Measurements from ENCODE around the gene LYSMD1. TPM values are rescaled to one million over a fixed set of nuclear protein-coding genes. Genes with fewer than 3 reads are reported as not detected.

LYSMD1 gene
- total and polyA plus RNA-seq, 2 of the 8 experiments (the other 6 are each of a cell fraction or from before 2014, with no cell fraction given): 2.4 to 6.0 TPM

GRCh38 chr1:151187205-151187604, 21.5 kb upstream of the LYSMD1 start:
- no peak overlapping the region for H3K4me2 ChIP-seq (ENCODE audit: insufficient read depth in 1 of 2, low read depth in 2 of 2, low read length in 2 of 2)
- no peak overlapping the region for H4K8ac ChIP-seq (ENCODE audit: extremely low read depth, insufficient read depth, low read length)
- no peak overlapping the region for H3K4me3 ChIP-seq (ENCODE audit: extremely low read depth in 1 of 4, insufficient read depth in 2 of 4, low read depth in 3 of 4, low read length in 4 of 4)
- H3K9me3 ChIP-seq (ENCODE audit: insufficient read depth in 2 of 2, low read depth in 1 of 2, low read length in 1 of 2): no peaks in the 10 kb centered on the region
- DNase-seq (ENCODE audit: low read depth in 1 of 2, low spot score in 2 of 2): no peak
- H3K27ac ChIP-seq (ENCODE audit: low read depth, low read length): no peak overlapping the region
- no peak overlapping the region for H3K4ac ChIP-seq (replicated peaks; ENCODE audit: insufficient read length, low read depth, low read length)
- ChIA-PET POLR2A (ENCODE audit: partially characterized antibody) (interaction anchor here (0.7 to 2.4 kb wide), 5 partner anchors 16 to 50 kb away, joined by 3 to 9 read pairs (median 4); partner anchors contain the start of genes LYSMD1 and SCNM1), CTCF (ENCODE audit: partially characterized antibody) (no interaction called here)
- H4K5ac ChIP-seq (ENCODE audit: insufficient read length, low read depth, low read length): no peak overlapping the region
- H4K20me1 ChIP-seq (replicated peaks in 1 of 2; ENCODE audit: control insufficient read depth in 1 of 2, insufficient read depth in 2 of 2, low read length in 2 of 2): peaks cover 0 to 5% of the 10 kb centered on the region in 2 experiments
- H3K23me2 ChIP-seq (ENCODE audit: low read depth, low read length): no peaks in the 10 kb centered on the region; the same call in 1 of the 2 replicates
- H3K4me1 ChIP-seq (replicated peaks in 1 of 4; ENCODE audit: control insufficient read depth in 3 of 4, insufficient read depth in 4 of 4, low read length in 3 of 4): no peaks in the 10 kb centered on the region
- H3K23ac ChIP-seq (ENCODE audit: insufficient read length): no peak overlapping the region
- peaks cover 3% of the 10 kb centered on the region; the same call in 1 of the 2 replicates for H3K79me1 ChIP-seq (ENCODE audit: low read depth, low read length)
- no peak overlapping the region for H4K91ac ChIP-seq (replicated peaks; ENCODE audit: insufficient read length, low read length)
- no peak overlapping the region for H3K18ac ChIP-seq (ENCODE audit: extremely low read depth, low read length)
- H3K79me2 ChIP-seq (ENCODE audit: control insufficient read depth in 1 of 2, insufficient read depth in 2 of 2, low read length in 2 of 2): peaks cover 7 to 33% of the 10 kb centered on the region in 2 experiments
- no peak overlapping the region for H2BK5ac ChIP-seq (ENCODE audit: low read depth, low read length)
- H3K36me3 ChIP-seq (ENCODE audit: control insufficient read depth in 2 of 4, insufficient read depth in 4 of 4, low read length in 3 of 4): peaks cover 10 to 37% (median 31%) of the 10 kb centered on the region in 4 experiments; a peak in 7 of 8 replicates
- H2BK20ac ChIP-seq (ENCODE audit: low read length): no peak overlapping the region
- H3K9ac ChIP-seq (replicated peaks in 1 of 4; ENCODE audit: extremely low read depth in 1 of 4, low read depth in 3 of 4, low read length in 3 of 4): no peak overlapping the region
- WGBS, 2 experiments (ENCODE audit: extremely low coverage in 1 of 2, insufficient coverage in 1 of 2, insufficient read length in 1 of 2, insufficient replicate concordance in 2 of 2, low coverage in 1 of 2, low lambda C conversion rate in 2 of 2, missing lambda C conversion rate in 1 of 2): 95% methylated on average over 1 of the region's 1 CpG; no CpG with 5 or more reads in 1 of the 2 experiments
- no peak overlapping the region for H2BK120ac ChIP-seq (replicated peaks; ENCODE audit: low read depth, low read length)
- H3K56ac ChIP-seq (replicated peaks; ENCODE audit: insufficient read length, low read depth, low read length): no peak overlapping the region
- H2BK12ac ChIP-seq (ENCODE audit: low read depth, low read length): no peak overlapping the region
- H2AK5ac ChIP-seq (ENCODE audit: low read depth, low read length): no peak overlapping the region
- H2BK15ac ChIP-seq (ENCODE audit: low read length): no peak overlapping the region
- no peaks in the 10 kb centered on the region for H3K27me3 ChIP-seq (replicated peaks in 1 of 4; ENCODE audit: control insufficient read depth in 3 of 4, extremely low read depth in 1 of 4, insufficient read depth in 3 of 4, low read length in 3 of 4)
- no peak overlapping the region for H3K14ac ChIP-seq (ENCODE audit: insufficient read length)
- no peak for FAIRE-seq
- no peak overlapping the region for H2AFZ ChIP-seq (ENCODE audit: low read length)
- TF ChIP-seq RXRA (IDR thresholded peaks at IDR 0.05; ENCODE audit: insufficient read depth, low read depth, low read length): no peak
- TF ChIP-seq TAF1 (IDR thresholded peaks at IDR 0.05; ENCODE audit: low read depth, low read length): no peak
- no peak for TF ChIP-seq CBX5 (IDR thresholded peaks at IDR 0.05; ENCODE audit: low read depth, low read length)
- no peak for TF ChIP-seq CREB1 (IDR thresholded peaks at IDR 0.05)
- no peak for TF ChIP-seq ZNF274 (IDR thresholded peaks at IDR 0.05; ENCODE audit: borderline replicate concordance, extremely low read depth, low read length)
- no peak for TF ChIP-seq TAF7 (optimal IDR thresholded peaks at IDR 0.05; ENCODE audit: borderline replicate concordance, low read depth, low read length)
- no peak for TF ChIP-seq CTCF (IDR thresholded peaks at IDR 0.05; ENCODE audit: control extremely low read depth in 1 of 3, insufficient read depth in 1 of 3, low read depth in 1 of 3, low read length in 3 of 3)
- TF ChIP-seq ATF2 (IDR thresholded peaks at IDR 0.05; ENCODE audit: low read length): no peak
- no peak for TF ChIP-seq CHD2 (IDR thresholded peaks at IDR 0.05; ENCODE audit: low read length)
- TF ChIP-seq SP4 (IDR thresholded peaks at IDR 0.05; ENCODE audit: low read length): no peak
